Body of pancreas (tissue), 4 donors: ENCODE data around the gene MYO5A.

ENCODE experiments used
- CTCF ChIP-seq, 7 experiments: fragments of 450-650 bp in 4 of 7; fragments of 200-600 bp in 3 of 7; sonication (generic) in 3 of 7; IDR thresholded peaks; one replicate each; pipeline ENCODE4 v1.5.1; 2016 to 2019; ENCODE audit warnings: antibody characterized with exemption in 7 of 7
- POLR2A ChIP-seq, 3 donors: fragments of 450-650 bp; IDR thresholded peaks; one replicate each; pipeline ENCODE4 v1.6.1; 2016; ENCODE audit warnings: antibody characterized with exemption in 3 of 3, mild to moderate bottlenecking in 2 of 3

- no peak for TF ChIP-seq CTCF (IDR thresholded peaks at IDR 0.05)
- no peak for TF ChIP-seq POLR2A (IDR thresholded peaks at IDR 0.05)
Measured at GRCh38 chr15:52361975-52362494, 166.6 kb downstream of the MYO5A start.
